Loucy (cell line): ENCODE results near the gene PDCD2.

Experiments used
- H2AFZ ChIP-seq: fragments of 200-600 bp; sonication (generic); 2 replicates; pipeline ENCODE4 v1.6.0; 2016; ENCODE audit warnings: antibody characterized with exemption, mild to moderate bottlenecking, low read length, moderate library complexity
- H3F3A ChIP-seq: fragments of 200-600 bp; 2 replicates; pipeline ENCODE4 v1.6.0; 2016; ENCODE audit warnings: antibody characterized with exemption, low read depth, mild to moderate bottlenecking
- H3K27me3 ChIP-seq: fragments of 200-600 bp; sonication (generic); 2 replicates; pipeline ENCODE4 v1.6.1; 2014; ENCODE audit warnings: low read length, mild to moderate bottlenecking; ENCODE audit not compliant: insufficient read depth, poor library complexity, severe bottlenecking
- H3K36me3 ChIP-seq: fragments of 200-600 bp; sonication (generic); 2 replicates; pipeline ENCODE4 v1.6.1; 2016; ENCODE audit warnings: low read length; ENCODE audit not compliant: insufficient read depth
- H3K4me1 ChIP-seq: fragments of 200-600 bp; sonication (generic); 2 replicates; pipeline ENCODE4 v1.5.1; 2014; ENCODE audit warnings: low read length, mild to moderate bottlenecking; ENCODE audit not compliant: insufficient read depth, poor library complexity, severe bottlenecking
- H3K4me2 ChIP-seq: fragments of 200-600 bp; sonication (generic); 2 replicates; pipeline ENCODE4 v1.6.0; 2014; ENCODE audit warnings: antibody characterized with exemption, low read length, low read depth, mild to moderate bottlenecking; ENCODE audit not compliant: poor library complexity, severe bottlenecking
- H3K4me3 ChIP-seq: fragments of 200-600 bp; sonication (generic); 2 replicates; pipeline ENCODE4 v1.5.1; 2014; ENCODE audit warnings: low read length, mild to moderate bottlenecking, mixed read lengths; ENCODE audit not compliant: poor library complexity, severe bottlenecking
- H3K79me2 ChIP-seq: fragments of 200-600 bp; sonication (generic); 2 replicates; pipeline ENCODE4 v1.6.1; 2014; ENCODE audit warnings: low read length; ENCODE audit not compliant: insufficient read depth
- H3K9ac ChIP-seq: fragments of 200-600 bp; sonication (generic); 2 replicates; pipeline ENCODE4 v1.6.0; 2014; ENCODE audit warnings: mild to moderate bottlenecking, low read depth, low read length, moderate library complexity; ENCODE audit not compliant: poor library complexity, severe bottlenecking
- H3K9me2 ChIP-seq: fragments of 200-600 bp; sonication (generic); replicated peaks from 2 replicates; pipeline ENCODE4 v1.6.1; 2016; ENCODE audit warnings: low read depth, low read length, mixed read lengths
- H3K9me3 ChIP-seq: fragments of 200-600 bp; sonication (generic); 2 replicates; pipeline ENCODE4 v1.6.1; 2014; ENCODE audit warnings: mild to moderate bottlenecking, antibody characterized with exemption, low read length, low read depth; ENCODE audit not compliant: insufficient read depth
- H4K20me1 ChIP-seq: fragments of 200-600 bp; sonication (generic); 2 replicates; pipeline ENCODE4 v1.6.0; 2014; ENCODE audit warnings: antibody characterized with exemption, low read length, mild to moderate bottlenecking; ENCODE audit not compliant: insufficient read depth, poor library complexity, severe bottlenecking
- CTCF ChIP-seq: fragments of 200-600 bp; sonication (generic); conservative IDR thresholded peaks from 2 replicates; pipeline ENCODE4 v1.5.1; 2014; ENCODE audit warnings: mild to moderate bottlenecking, antibody characterized with exemption, low read length
- EZH2phosphoT487 ChIP-seq: fragments of 200-600 bp; IDR thresholded peaks from 2 replicates; pipeline ENCODE4 v1.6.1; 2018; ENCODE audit warnings: antibody characterized with exemption, mild to moderate bottlenecking, moderate library complexity, borderline replicate concordance

The PDCD2 gene

GRCh38 chr6:170537329-170537728 lies 47.1 kb downstream of the PDCD2 start:
- Histone ChIP-seq H3K9me2 (no peaks in the 10 kb centered on the region), H3K4me3 (no peak overlapping the region), H2AFZ (no peak overlapping the region), H3K27me3 (no peaks in the 10 kb centered on the region), H3K36me3 (peaks cover 91% of the 10 kb centered on the region), H3K9ac (no peak overlapping the region), H4K20me1 (peaks cover 18% of the 10 kb centered on the region), H3K79me2 (peaks cover 16% of the 10 kb centered on the region), H3F3A (no peaks in the 10 kb centered on the region), H3K9me3 (no peaks in the 10 kb centered on the region), H3K4me2 (no peak overlapping the region), H3K4me1 (peaks cover 8% of the 10 kb centered on the region)
- no peak for TF ChIP-seq EZH2phosphoT487
- TF ChIP-seq CTCF, result no peak

- no peaks in the 10 kb centered on the region for H3K27me3 ChIP-seq
- TF ChIP-seq CTCF (no peak), EZH2phosphoT487 (no peak)
- H3K9ac ChIP-seq, result no peak overlapping the region
- H3F3A ChIP-seq, result no peaks in the 10 kb centered on the region
- peaks cover 16% of the 10 kb centered on the region for H3K79me2 ChIP-seq
- H2AFZ ChIP-seq, result no peak overlapping the region
- H3K9me3 ChIP-seq, result no peaks in the 10 kb centered on the region
- H4K20me1 ChIP-seq, result peaks cover 14% of the 10 kb centered on the region
- no peak overlapping the region for H3K4me3 ChIP-seq
- no peaks in the 10 kb centered on the region for H3K9me2 ChIP-seq
- peaks cover 84% of the 10 kb centered on the region for H3K36me3 ChIP-seq
- no peak overlapping the region for H3K4me2 ChIP-seq
- peaks cover 8% of the 10 kb centered on the region for H3K4me1 ChIP-seq
Measured at GRCh38 chr6:170536671-170537070, 47.8 kb downstream of the PDCD2 start.

GRCh38 chr6:170535004-170535403 lies 49.4 kb downstream of the PDCD2 start:
- TF ChIP-seq EZH2phosphoT487, result no peak
- TF ChIP-seq CTCF, result no peak
- H3K9me3 ChIP-seq, result no peaks in the 10 kb centered on the region
- H3K4me3 ChIP-seq, result no peak overlapping the region
- peaks cover 6% of the 10 kb centered on the region for H4K20me1 ChIP-seq
- H3K79me2 ChIP-seq, result peaks cover 10% of the 10 kb centered on the region
- no peak overlapping the region for H3K4me2 ChIP-seq
- H3K27me3 ChIP-seq, result no peaks in the 10 kb centered on the region
- no peak overlapping the region for H3K9ac ChIP-seq
- no peaks in the 10 kb centered on the region for H3F3A ChIP-seq
- H3K36me3 ChIP-seq, result peaks cover 69% of the 10 kb centered on the region
- H3K9me2 ChIP-seq, result no peaks in the 10 kb centered on the region
- peaks cover 3% of the 10 kb centered on the region for H3K4me1 ChIP-seq
- H2AFZ ChIP-seq, result no peak overlapping the region
